Trophoblast cell (in vitro differentiated cells and primary cell): ENCODE data around the gene PLP2.
"Not testable (repeated sequence)": the region's sequence is repeated elsewhere in the genome, so short reads cannot be mapped to it uniquely, and the experiment has no call there.

Experiments
- DNase-seq, 2 donors: peaks; one replicate each; pipeline ENCODE4 v3.0.0-alpha.2; 2016
- H2AFZ ChIP-seq: 2 replicates; pipeline ENCODE4 v1.6.1; 2013; ENCODE audit warnings: low read length, moderate library complexity, mild to moderate bottlenecking; ENCODE audit not compliant: insufficient read depth, poor library complexity
- H2AK5ac ChIP-seq: 2 replicates; pipeline ENCODE4 v1.6.1; 2013; ENCODE audit warnings: mild to moderate bottlenecking, low read length
- H2BK120ac ChIP-seq: 2 replicates; pipeline ENCODE4 v1.6.1; 2013; ENCODE audit warnings: low read length, mild to moderate bottlenecking, moderate library complexity; ENCODE audit not compliant: insufficient read depth, poor library complexity
- H2BK12ac ChIP-seq: 2 replicates; pipeline ENCODE4 v1.6.1; 2013; ENCODE audit warnings: mild to moderate bottlenecking, low read length, moderate library complexity
- H2BK5ac ChIP-seq: 2 replicates; pipeline ENCODE4 v1.6.1; 2013; ENCODE audit warnings: low read length, low read depth, moderate library complexity, mild to moderate bottlenecking; ENCODE audit not compliant: poor library complexity
- H3K14ac ChIP-seq: 2 replicates; pipeline ENCODE4 v1.6.1; 2013; ENCODE audit warnings: mild to moderate bottlenecking, low read length
- H3K18ac ChIP-seq: 2 replicates; pipeline ENCODE4 v1.6.1; 2013; ENCODE audit warnings: mild to moderate bottlenecking, low read length
- H3K23ac ChIP-seq: 2 replicates; pipeline ENCODE4 v1.6.1; 2013; ENCODE audit warnings: low read length
- H3K27ac ChIP-seq: 2 replicates; pipeline ENCODE4 v1.5.1; 2013; ENCODE audit warnings: low read depth, mild to moderate bottlenecking, inconsistent platforms, low read length, moderate library complexity
- H3K27me3 ChIP-seq: 2 replicates; pipeline ENCODE4 v1.6.1; 2013; ENCODE audit warnings: inconsistent platforms, mild to moderate bottlenecking, low read length, moderate library complexity; ENCODE audit not compliant: insufficient read depth
- H3K36me3 ChIP-seq, 2 experiments: 1 replicate in 1 of 2; 2 replicates in 1 of 2; pipeline ENCODE4 v1.6.1; 2013; ENCODE audit warnings: low read length in 2 of 2, mild to moderate bottlenecking in 2 of 2, moderate library complexity in 1 of 2; ENCODE audit not compliant: insufficient read depth in 2 of 2, control insufficient read depth in 1 of 2
- H3K4ac ChIP-seq: 2 replicates; pipeline ENCODE4 v1.6.1; 2013; ENCODE audit warnings: low read depth, mild to moderate bottlenecking, low read length, moderate library complexity
- H3K4me1 ChIP-seq, 2 experiments: 1 replicate in 1 of 2; 2 replicates in 1 of 2; pipeline ENCODE4 v1.6.1; 2013; ENCODE audit warnings: low read length in 2 of 2, mild to moderate bottlenecking in 2 of 2, moderate library complexity in 1 of 2; ENCODE audit not compliant: insufficient read depth in 2 of 2, control insufficient read depth in 1 of 2
- H3K4me2 ChIP-seq: 2 replicates; pipeline ENCODE4 v1.6.1; 2013; ENCODE audit warnings: inconsistent platforms, mild to moderate bottlenecking, low read length, moderate library complexity
- H3K4me3 ChIP-seq: 2 replicates; pipeline ENCODE4 v1.5.1; 2013; ENCODE audit warnings: mild to moderate bottlenecking, low read depth, low read length, inconsistent platforms
- H3K79me1 ChIP-seq: one replicate; pipeline ENCODE4 v1.6.1; 2013; ENCODE audit warnings: low read length
- H3K79me2 ChIP-seq: 2 replicates; pipeline ENCODE4 v1.6.1; 2013; ENCODE audit warnings: low read length, mild to moderate bottlenecking; ENCODE audit not compliant: control insufficient read depth, insufficient read depth, poor library complexity
- H3K9ac ChIP-seq: 2 replicates; pipeline ENCODE4 v1.6.1; 2013; ENCODE audit warnings: mild to moderate bottlenecking, low read length
- H3K9me3 ChIP-seq: 2 replicates; pipeline ENCODE4 v1.6.1; 2013; ENCODE audit warnings: low read depth, mild to moderate bottlenecking, control low read depth, inconsistent platforms, low read length; ENCODE audit not compliant: insufficient read depth
- H4K12ac ChIP-seq: 2 replicates; pipeline ENCODE4 v1.6.1; 2013; ENCODE audit warnings: low read depth, mild to moderate bottlenecking, low read length, moderate library complexity
- H4K8ac ChIP-seq: 2 replicates; pipeline ENCODE4 v1.6.1; 2013; ENCODE audit warnings: low read depth, mild to moderate bottlenecking, low read length, moderate library complexity
- H4K91ac ChIP-seq: one replicate; pipeline ENCODE4 v1.6.1; 2013; ENCODE audit warnings: low read depth, mild to moderate bottlenecking, low read length, moderate library complexity
- WGBS: extraction: QIAGEN DNeasy Blood & Tissue Kit; methylation state at CpG from one replicate; pipeline ENCODE4 v1.1.7; 2013; ENCODE audit warnings: missing lambda C conversion rate; ENCODE audit not compliant: insufficient read length, insufficient coverage; ENCODE audit errors: extremely low coverage; 5-methylcytosine and 5-hydroxymethylcytosine counted together

Gene PLP2

GRCh38 chrX:49132275-49132674 is 39.4 kb upstream of the PLP2 start:
- not testable (repeated sequence) for H3K18ac ChIP-seq

GRCh38 chrX:49133759-49134158 is 37.9 kb upstream of the PLP2 start:
- Histone ChIP-seq H3K14ac (no peak overlapping the region), H4K12ac (no peak overlapping the region), H2AFZ (no peak overlapping the region), H3K9me3 (no peaks in the 10 kb centered on the region), H4K91ac (no peak overlapping the region), H2BK120ac (no peak overlapping the region), H3K36me3 (no peaks in the 10 kb centered on the region), H3K23ac (no peak overlapping the region), H2AK5ac (no peak overlapping the region), H3K79me1 (no peaks in the 10 kb centered on the region), H3K18ac (no peak overlapping the region), H2BK12ac (no peak overlapping the region), H4K8ac (no peak overlapping the region), H3K4ac (no peak overlapping the region), H3K9ac (no peak overlapping the region), H3K4me1 (no peaks in the 10 kb centered on the region), H2BK5ac (no peak overlapping the region), H3K27ac (no peak overlapping the region), H3K79me2 (no peaks in the 10 kb centered on the region), H3K27me3 (no peaks in the 10 kb centered on the region), H3K4me3 (no peak overlapping the region), H3K4me2 (no peak overlapping the region)
- no peak for DNase-seq
- no CpG with 5 or more reads among the region's 1 CpG for WGBS

More at GRCh38 chrX:49132275-49132674, 39.4 kb upstream of the PLP2 start:
- not testable (repeated sequence) for H2BK5ac ChIP-seq, H3K9me3 ChIP-seq, H3K9ac ChIP-seq, H3K27me3 ChIP-seq, H4K12ac ChIP-seq, H3K4me1 ChIP-seq, H4K8ac ChIP-seq, H3K36me3 ChIP-seq, H2BK12ac ChIP-seq, H3K79me1 ChIP-seq, H3K79me2 ChIP-seq, DNase-seq, H2AK5ac ChIP-seq, H3K23ac ChIP-seq, H2AFZ ChIP-seq, H4K91ac ChIP-seq, H3K4me2 ChIP-seq, H2BK120ac ChIP-seq, H3K4me3 ChIP-seq, H3K14ac ChIP-seq, H3K27ac ChIP-seq, H3K4ac ChIP-seq
- no CpG with 5 or more reads among the region's 7 CpGs for WGBS

GRCh38 chrX:49137492-49137891 is 34.2 kb upstream of the PLP2 start:
- Histone ChIP-seq H3K23ac (no peak overlapping the region), H3K4ac (no peak overlapping the region), H4K12ac (no peak overlapping the region), H2AFZ (no peak overlapping the region), H3K36me3 (no peaks in the 10 kb centered on the region), H3K79me1 (no peaks in the 10 kb centered on the region), H3K4me3 (no peak overlapping the region), H3K4me1 (no peaks in the 10 kb centered on the region), H4K8ac (no peak overlapping the region), H3K18ac (no peak overlapping the region), H3K4me2 (no peak overlapping the region), H3K9ac (no peak overlapping the region), H2BK5ac (no peak overlapping the region), H2AK5ac (no peak overlapping the region), H3K14ac (no peak overlapping the region), H4K91ac (no peak overlapping the region), H3K79me2 (no peaks in the 10 kb centered on the region), H2BK12ac (no peak overlapping the region), H3K27me3 (no peaks in the 10 kb centered on the region), H3K27ac (no peak overlapping the region), H2BK120ac (no peak overlapping the region), H3K9me3 (no peaks in the 10 kb centered on the region)
- no CpG with 5 or more reads among the region's 1 CpG for WGBS
- no peak for DNase-seq

GRCh38 chrX:49139713-49140112 is 32.0 kb upstream of the PLP2 start:
- H3K79me2 ChIP-seq = no peaks in the 10 kb centered on the region
- no peak overlapping the region for H4K12ac ChIP-seq
- H3K27me3 ChIP-seq = no peaks in the 10 kb centered on the region
- H2BK120ac ChIP-seq = no peak overlapping the region
- no CpG with 5 or more reads among the region's 4 CpGs for WGBS
- H3K23ac ChIP-seq = no peak overlapping the region
- no peak overlapping the region for H3K14ac ChIP-seq
- no peak overlapping the region for H4K8ac ChIP-seq
- no peak overlapping the region for H2BK5ac ChIP-seq
- no peaks in the 10 kb centered on the region for H3K4me1 ChIP-seq
- no peak overlapping the region for H2AFZ ChIP-seq
- no peak overlapping the region for H2BK12ac ChIP-seq
- H3K36me3 ChIP-seq = no peaks in the 10 kb centered on the region
- H3K4ac ChIP-seq = no peak overlapping the region
- DNase-seq = peak in 1 of 2 donors; percentile 2
- no peaks in the 10 kb centered on the region for H3K79me1 ChIP-seq
- no peak overlapping the region for H3K27ac ChIP-seq
- H2AK5ac ChIP-seq = no peak overlapping the region
- H3K4me2 ChIP-seq = no peak overlapping the region
- no peak overlapping the region for H4K91ac ChIP-seq
- H3K9ac ChIP-seq = no peak overlapping the region
- no peaks in the 10 kb centered on the region for H3K9me3 ChIP-seq
- no peak overlapping the region for H3K4me3 ChIP-seq
- no peak overlapping the region for H3K18ac ChIP-seq
